SW 1271 (cell line): ENCODE results near the gene PAIP2.
"Not testable (repeated sequence)": the region's sequence is repeated elsewhere in the genome, so short reads cannot be mapped to it uniquely, and the experiment has no call there.

Experiments used
- DNase-seq, 2 experiments: peaks; one replicate each; lab custom pipeline; 2025; lab: John Stamatoyannopoulos, UW

PAIP2 gene

GRCh38 chr5:139315056-139315615 lies 26.5 kb upstream of the PAIP2 start:
- no peak for DNase-seq

- no peak for DNase-seq
These were observed 5.8 kb upstream of the PAIP2 start for GRCh38 chr5:139335811-139336210.

- DNase-seq = no peak
These were observed 1.6 kb upstream of the PAIP2 start for GRCh38 chr5:139340051-139340450.

- no peak for DNase-seq
These were observed 416 bp upstream of the PAIP2 start for GRCh38 chr5:139341187-139341688.

DNA sequence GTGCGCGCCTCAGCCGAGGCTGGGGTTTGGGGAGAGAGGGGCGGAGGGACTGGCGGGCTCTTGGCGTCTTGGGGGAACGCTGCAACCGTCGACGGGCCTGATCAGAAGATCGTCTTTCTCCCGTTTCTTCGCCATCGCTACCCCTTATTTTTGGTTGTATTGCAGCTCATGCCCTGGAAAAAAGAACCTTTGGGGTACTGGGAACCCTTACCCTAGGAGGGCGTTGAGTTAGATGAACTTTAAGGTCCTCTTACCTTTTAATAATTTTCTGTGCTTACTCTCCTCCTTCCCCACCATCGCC lies 719 bp downstream of the PAIP2 start:
- DNase-seq = no peak

- no peak for DNase-seq
These were observed 1.8 kb downstream of the PAIP2 start for GRCh38 chr5:139343476-139343875.

DNA sequence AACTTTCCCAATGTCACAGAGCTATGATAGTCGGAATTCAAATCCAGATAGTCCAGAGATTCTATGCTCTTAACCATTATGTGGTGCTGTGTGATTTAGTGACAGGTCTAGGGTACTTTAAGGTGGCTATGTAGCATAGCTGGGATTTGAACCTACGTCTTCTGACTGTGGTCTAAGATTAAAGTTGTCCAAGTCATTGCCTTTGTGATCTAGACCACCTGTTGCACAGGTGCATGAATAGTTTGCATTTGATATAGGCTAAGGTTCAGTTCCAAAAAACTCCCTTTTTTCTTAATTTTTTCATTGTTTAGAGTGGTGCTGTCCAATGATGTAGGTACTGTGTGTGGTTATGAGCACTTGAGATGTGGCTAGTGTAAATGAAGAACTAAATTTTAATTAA lies 2.5 kb downstream of the PAIP2 start:
- DNase-seq = no peak

DNA sequence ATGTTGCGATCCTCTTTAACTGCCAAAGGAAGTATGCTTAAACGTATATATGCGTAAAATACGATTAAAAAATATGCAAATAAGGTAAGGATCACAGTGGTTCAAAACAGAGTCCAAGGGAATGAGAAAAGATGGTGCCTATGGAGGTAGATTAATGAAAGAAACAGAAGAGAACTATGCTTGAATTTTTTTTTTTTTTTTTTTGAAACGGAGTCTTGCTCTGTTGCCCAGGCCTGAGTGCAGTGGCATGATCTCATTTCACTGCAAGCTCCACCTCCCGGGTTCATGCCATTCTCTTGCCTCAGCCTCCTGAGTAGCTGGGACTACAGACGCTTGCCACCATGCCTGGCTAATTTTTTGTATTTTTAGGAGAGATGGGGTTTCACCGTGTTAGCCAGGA lies 3.8 kb downstream of the PAIP2 start:
- DNase-seq = not testable (repeated sequence)

DNA sequence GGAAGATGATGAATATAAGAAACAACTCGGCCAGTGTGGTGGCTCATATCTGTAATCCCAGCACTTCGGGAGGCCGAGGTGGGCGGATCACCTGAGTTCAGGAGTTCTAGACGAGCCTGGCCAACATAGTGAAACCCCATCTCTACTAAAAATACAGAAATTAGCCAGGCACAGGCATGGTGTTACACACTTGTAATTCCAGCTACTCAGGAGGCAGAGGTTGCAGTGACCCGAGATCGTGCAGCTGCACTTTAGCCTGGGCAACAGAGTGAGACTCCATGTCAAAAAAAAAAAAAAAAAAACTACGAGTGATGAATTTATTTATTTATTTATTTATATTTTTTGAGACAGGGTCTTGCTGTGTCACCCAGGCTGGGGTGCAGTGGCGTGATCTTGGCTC lies 6.2 kb downstream of the PAIP2 start:
- not testable (repeated sequence) for DNase-seq

- no peak for DNase-seq
These were observed 12.5 kb downstream of the PAIP2 start for GRCh38 chr5:139354186-139354585.

- DNase-seq = not testable (repeated sequence)
These were observed 14.2 kb downstream of the PAIP2 start for GRCh38 chr5:139355900-139356299.

DNA sequence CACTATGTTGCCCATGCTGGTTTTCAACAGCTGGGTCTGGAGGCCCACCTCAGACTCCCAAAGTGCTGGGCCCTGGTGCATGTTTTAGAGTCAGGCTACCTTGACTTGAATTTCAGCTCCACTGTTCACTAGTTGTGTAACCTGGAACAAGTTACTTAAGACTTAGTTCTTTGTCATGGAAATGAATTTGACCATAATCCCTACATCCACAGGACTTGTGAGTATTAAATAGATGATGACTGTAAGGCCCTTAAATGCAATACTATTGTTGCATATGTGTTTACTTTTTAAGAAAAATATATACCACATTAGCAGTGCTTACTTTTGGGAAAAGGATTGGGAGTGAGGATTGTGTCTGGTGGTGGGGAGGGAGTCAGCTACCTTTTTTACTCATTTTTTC lies 16.4 kb downstream of the PAIP2 start:
- no peak for DNase-seq

GRCh38 chr5:139360384-139360783 lies 18.7 kb downstream of the PAIP2 start:
- DNase-seq = no peak

- no peak for DNase-seq
These were observed 20.3 kb downstream of the PAIP2 start for GRCh38 chr5:139361835-139362429.

- DNase-seq = no peak
These were observed 22.3 kb downstream of the PAIP2 start for GRCh38 chr5:139363937-139364336.

GRCh38 chr5:139364466-139364865 lies 22.8 kb downstream of the PAIP2 start:
- no peak for DNase-seq

DNA sequence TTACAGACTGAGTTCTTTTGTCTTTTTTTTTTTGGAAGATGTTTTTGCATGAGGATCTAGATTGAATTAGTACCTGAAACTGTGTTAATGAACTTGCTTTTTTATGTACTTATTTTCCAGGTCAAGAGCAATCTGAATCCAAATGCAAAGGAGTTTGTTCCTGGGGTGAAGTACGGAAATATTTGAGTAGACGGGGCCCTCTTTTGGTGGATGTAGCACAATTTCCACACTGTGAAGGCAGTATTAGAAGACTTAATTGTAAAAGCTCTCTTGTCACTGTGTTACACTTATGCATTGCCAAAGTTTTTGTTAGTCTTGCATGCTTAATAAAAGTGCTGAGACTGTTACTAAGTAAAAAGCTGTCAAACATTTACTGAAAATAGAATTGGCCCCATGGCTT lies 27.0 kb downstream of the PAIP2 start:
- DNase-seq = no peak

DNA sequence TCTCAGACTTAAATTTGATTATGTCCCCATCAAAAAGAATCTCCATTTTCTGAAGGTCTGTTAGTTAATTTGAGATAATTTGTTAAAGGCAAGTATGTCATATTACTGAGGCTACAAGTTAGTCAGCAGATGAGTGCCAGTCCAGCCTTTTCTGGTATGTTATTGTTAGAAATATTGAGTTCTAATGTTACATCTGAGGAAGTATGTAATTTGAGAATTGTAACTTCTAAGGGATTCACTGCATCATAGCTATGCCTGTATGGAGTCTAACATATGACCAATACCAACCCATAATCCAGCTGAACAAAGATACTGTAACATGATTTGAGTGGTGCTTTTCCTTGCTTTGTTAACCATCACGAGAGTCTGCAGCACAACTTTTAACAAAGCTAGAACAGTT lies 27.5 kb downstream of the PAIP2 start:
- DNase-seq = no peak

GRCh38 chr5:139371482-139372435 lies 30.1 kb downstream of the PAIP2 start:
- DNase-seq = no peak

DNA sequence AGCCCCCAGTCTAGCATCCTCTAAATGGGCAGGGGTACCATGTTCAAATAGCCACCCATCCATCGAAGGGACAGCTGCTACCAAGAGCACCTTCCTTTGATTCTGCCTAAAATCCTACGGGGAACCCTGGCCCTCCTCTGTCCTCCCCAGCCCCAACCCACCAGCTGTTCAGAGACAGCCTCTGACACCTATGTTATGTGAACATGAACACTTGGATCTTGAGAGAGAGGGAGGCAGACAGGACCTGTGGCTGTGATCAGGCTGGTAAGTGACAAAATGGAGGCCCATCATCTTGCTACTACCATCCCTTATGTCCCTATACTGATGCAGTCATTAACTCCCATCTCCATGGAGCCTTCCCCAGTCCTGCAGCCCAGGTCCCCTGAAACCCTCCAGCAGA lies 33.3 kb downstream of the PAIP2 start:
- DNase-seq = no peak

DNA sequence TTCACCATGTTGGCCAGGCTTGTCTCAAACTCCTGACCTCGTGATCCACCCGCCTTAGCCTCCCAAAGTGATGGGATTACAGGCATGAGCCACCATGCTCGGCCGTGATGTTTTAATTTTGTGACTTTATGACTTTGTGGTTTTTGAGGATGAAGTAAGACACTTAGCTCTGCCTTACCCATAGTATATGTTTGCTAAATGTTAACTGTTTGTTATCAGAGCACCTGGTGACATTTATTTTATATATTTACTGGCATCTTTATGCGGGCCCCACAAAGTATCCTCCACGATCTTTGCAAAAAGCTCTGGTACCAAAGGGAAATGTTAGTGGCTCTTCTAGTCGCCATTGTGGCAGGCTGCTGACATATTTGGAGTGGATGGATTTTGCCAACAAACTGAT lies 34.7 kb downstream of the PAIP2 start:
- no peak for DNase-seq

- no peak for DNase-seq
These were observed 35.6 kb downstream of the PAIP2 start for GRCh38 chr5:139377226-139377625.
